GM06990 (cell line): ENCODE results near the gene PEPD.

Experiments used
- DNase-seq: peaks from one replicate; pipeline ENCODE4 v3.0.0-alpha.2; 2011; ENCODE audit not compliant: insufficient read length; ENCODE audit errors: extremely low read depth
- H3K27me3 ChIP-seq: replicated peaks from 2 replicates; pipeline ENCODE4 v1.6.0; 2011; ENCODE audit warnings: low read length; ENCODE audit not compliant: control insufficient read depth, insufficient read depth
- H3K36me3 ChIP-seq: 2 replicates; pipeline ENCODE4 v1.5.1; 2011; ENCODE audit warnings: low read length; ENCODE audit not compliant: control insufficient read depth, insufficient read depth
- H3K4me3 ChIP-seq: replicated peaks from 2 replicates; pipeline ENCODE4 v1.5.1; 2011; ENCODE audit warnings: low read depth, mild to moderate bottlenecking, control low read depth, low read length
- CTCF ChIP-seq: IDR thresholded peaks from 2 replicates; pipeline ENCODE4 v1.5.1; 2011; ENCODE audit warnings: low read length, control low read depth, mild to moderate bottlenecking, inconsistent platforms; ENCODE audit not compliant: insufficient read depth, poor library complexity, severe bottlenecking

PEPD gene

DNA sequence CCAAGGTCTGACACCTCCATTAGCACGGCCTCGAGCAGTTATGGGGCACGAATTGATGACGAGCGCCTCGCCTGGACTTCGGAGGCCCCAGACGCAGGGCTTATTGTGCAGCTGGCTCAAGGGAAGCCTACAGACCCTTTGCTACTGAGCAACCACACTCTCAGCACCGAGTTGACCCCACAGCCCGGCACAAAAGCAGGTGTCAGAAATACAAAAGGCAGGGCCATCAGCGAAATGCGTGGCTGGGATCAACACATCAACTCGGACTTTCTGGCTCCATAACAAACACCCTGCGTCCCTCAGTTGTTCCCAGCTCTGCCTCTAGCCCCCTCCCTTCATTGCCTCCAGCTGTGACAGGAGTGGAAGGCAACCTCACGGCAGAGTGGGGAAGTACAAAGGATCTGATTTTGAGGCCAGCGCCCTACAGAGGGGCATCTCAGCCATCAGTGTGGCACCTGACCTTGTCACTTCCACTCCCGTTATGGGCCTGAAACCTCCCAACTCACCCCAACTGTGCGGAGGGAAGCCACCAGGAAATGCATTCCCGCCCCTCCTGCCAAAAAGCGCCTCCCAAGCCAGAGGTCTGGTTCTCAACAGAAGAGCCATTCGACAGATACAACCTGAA is 18.0 kb downstream of the PEPD start:
- no peak for TF ChIP-seq CTCF
- H3K4me3 ChIP-seq: no peak overlapping the region
- H3K36me3 ChIP-seq: peaks cover 2% of the 10 kb centered on the region
- no peak for DNase-seq
- no peaks in the 10 kb centered on the region for H3K27me3 ChIP-seq

- no peak for TF ChIP-seq CTCF
- Histone ChIP-seq H3K27me3 (no peaks in the 10 kb centered on the region), H3K4me3 (no peak overlapping the region), H3K36me3 (peaks cover 2% of the 10 kb centered on the region)
- DNase-seq: no peak
Observed at GRCh38 chr19:33503030-33503429, 18.6 kb downstream of the PEPD start.

GRCh38 chr19:33502521-33502920 is 19.1 kb downstream of the PEPD start:
- Histone ChIP-seq H3K4me3 (no peak overlapping the region), H3K27me3 (no peaks in the 10 kb centered on the region), H3K36me3 (peaks cover 2% of the 10 kb centered on the region)
- no peak for TF ChIP-seq CTCF
- DNase-seq: no peak

GRCh38 chr19:33501693-33502356 is 19.8 kb downstream of the PEPD start:
- Histone ChIP-seq H3K27me3 (no peaks in the 10 kb centered on the region), H3K4me3 (no peak overlapping the region), H3K36me3 (peaks cover 2% of the 10 kb centered on the region)
- TF ChIP-seq CTCF: no peak
- no peak for DNase-seq

GRCh38 chr19:33500991-33501390 is 20.6 kb downstream of the PEPD start:
- peaks cover 2% of the 10 kb centered on the region for H3K36me3 ChIP-seq
- no peak overlapping the region for H3K4me3 ChIP-seq
- no peak for TF ChIP-seq CTCF
- H3K27me3 ChIP-seq: no peaks in the 10 kb centered on the region
- DNase-seq: no peak
